HG03159 (cell line): ENCODE data around the gene MAP4K1.

Experiments
- ATAC-seq: cut with Tn5 transposase; IDR thresholded peaks from one replicate; pipeline ENCODE4 v1.9.1; 2021; ENCODE audit warnings: mild to moderate bottlenecking, moderate library complexity; ENCODE audit not compliant: unreplicated experiment

The MAP4K1 gene

DNA sequence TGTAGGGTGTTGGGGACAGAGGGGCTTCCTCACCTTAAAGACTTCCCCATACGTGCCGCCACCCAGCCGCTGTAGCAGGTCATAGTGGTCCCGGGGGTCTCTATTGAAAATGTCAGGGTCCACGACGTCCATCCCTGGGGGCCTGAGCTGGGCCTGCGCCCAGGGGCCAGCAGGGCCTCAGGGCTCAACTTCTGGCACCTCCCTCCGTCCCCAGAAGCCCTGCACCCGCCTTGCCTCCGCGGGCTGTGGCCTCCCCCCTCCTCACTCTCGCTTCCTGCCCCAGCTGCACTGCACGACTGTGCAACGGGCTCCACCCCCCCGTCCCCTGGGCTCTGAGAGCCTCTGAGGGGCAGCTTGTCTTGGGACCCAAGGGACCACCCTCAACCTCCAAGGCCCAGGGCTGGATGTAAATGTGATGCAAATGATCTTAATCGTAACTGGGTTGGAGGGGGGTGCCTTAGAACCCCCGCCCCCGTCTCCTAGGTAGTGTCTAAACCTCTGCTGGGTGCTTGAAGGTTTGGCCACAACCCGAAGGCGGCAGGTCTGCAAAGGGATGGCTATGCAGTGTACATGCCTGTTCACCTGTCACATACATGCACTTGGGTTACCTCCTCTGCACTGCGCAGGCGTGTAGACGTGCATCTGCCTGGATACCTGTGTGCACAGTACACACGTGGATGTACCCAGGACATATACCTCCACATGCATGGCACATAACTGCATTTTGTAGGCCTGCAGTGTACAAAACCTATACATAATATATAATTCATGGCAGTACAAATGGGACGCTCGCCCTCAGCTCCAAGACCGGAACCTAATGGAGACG lies at the start of gene MAP4K1:
TSS of gene MAP4K1 (minus strand) at position 190 of the 826 bp plus-strand sequence. CDS start at position 132, 58 bp downstream.
- ATAC-seq = peak; percentile 58

DNA sequence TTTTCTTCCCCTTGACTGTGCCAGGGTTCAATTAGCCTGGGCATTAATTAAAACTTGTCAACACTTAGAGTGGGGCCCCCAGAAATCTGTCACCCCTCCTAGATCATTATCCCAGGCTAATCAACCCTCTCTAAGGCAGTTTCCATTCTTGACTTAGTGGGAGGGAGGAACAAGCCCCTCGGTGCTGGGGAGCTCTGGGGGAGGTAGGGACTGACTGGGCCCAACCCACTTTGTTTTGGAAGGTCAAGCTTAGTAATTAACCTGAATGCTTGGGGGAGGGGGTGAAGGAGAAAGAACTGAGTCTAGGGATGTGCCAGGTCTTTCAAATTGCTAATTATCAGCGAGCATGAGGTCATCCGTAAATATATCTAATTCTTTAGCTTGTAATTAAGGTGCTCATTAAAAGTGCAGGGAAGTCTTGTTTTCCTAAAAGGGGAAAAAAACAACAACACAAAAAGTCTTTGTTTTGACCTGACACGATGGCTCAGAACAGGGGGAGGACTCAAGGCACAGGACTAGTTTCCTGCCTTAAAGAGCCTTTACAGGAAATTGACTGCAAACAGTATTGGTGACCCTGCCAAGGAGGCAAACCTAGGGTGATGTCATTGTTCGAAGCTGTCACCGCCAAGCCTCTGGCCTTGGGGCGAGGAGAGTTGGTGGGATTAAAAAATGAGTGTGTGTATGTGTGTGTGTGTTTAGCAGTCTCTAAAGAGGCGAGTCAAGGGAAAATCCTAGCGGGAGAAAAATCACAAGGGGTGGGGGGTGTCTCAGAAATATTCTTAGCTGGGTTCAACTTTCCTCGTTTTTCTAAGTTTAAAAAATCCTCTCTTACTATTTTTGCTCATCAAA lies 49.1 kb upstream of the MAP4K1 start:
- ATAC-seq = peak; percentile 56

DNA sequence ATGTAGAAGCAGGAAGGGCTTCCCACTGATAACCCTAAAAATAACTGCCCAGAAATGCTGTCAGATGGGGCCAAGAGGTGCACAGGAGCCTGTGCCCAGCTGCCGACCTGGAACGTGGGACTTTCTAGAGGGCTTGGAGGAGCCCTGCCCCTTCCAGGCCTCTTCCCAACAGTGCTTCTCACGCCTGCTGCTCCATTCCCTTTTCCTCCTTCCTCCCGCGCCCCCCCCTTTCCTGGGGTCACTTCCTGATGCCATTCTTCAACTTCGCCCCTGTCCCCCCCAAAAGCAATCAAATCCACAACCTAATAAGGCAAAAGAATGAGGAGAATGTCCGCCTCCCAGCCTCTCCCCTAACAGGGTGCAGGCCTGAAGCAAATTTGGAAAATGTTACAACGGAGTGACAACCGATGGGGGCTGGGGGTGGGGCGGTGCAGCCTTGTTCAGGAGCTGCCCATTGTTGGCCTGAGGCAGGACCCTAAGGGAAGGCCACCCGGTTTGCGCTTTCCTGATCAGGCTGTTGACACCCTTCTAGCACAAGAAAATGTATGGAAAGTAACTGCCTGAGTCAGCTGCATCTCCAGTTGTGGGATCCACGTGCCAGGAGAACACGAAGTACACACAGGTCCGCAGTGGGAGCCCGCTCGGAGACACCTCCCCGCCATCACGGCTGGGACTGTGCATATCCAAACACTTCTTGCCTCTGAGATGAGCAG lies 48.4 kb upstream of the MAP4K1 start:
- ATAC-seq = no peak

DNA sequence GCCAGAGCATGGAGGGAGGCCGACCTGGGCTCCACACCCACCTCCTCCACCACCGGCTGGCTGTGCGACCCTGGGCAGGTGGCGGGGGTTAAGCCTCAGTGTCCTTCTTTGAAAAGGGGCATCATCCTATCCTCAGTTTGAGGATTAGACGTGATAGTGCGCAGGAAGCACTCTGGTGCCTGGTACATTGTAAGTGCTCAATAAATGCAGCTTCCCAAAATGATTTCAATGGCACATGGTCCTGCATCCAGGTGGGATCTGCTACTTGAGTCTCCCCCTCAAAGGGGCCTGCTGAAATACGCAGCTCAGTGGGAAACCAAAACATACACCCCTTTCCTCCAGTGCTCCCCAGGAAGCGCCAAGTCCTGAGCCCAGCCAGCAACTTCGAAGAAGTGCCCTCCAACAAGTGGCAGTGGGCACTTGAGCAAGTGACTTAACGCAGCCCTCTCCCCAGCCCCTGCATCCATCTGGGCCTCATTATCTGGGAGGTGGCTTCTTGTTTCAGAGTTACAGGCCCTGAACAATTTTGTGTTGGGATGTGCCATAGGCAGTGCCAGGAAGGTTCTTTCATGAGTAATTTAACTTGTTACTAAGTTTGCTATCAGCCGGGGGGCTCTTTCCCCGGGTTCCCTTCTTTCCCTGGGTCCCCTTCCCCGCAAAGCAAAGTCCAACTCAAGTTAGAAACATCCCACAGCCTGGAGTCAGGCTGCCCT lies 47.6 kb upstream of the MAP4K1 start:
- ATAC-seq = no peak

DNA sequence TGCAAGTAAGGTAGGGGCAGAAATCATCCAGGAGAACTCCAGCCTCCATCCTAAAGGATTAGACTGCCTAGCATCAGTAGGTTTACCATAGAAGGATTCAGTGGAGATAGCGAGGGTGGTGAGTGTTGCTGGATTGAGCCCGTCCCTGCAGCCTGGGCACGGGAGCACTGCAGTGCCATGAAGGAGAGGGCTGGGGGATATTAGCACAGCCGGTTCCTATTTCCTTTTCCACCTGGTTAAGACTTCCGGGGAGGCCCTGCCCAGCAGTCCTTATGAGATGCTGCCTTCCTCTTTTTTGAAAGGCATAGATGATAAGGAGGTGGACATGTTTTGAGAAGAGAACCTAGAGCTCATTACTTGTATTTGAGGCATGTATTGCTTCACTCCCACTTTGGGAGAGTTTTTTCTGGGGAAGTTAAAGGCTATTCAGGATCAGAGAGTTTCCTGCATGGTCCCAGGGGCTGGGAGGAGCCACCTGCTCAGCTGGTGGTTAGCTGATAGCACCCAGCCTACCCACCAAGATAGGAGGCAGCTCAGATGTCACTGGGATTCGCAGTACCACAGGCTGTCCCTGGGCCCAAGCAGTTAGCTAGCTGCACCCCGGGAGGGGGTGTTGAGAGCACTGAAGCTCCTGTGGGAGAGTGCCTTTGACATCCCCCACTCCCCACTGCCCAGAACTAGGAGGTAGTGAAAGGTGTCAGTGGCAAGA lies 46.9 kb upstream of the MAP4K1 start:
- no peak for ATAC-seq

DNA sequence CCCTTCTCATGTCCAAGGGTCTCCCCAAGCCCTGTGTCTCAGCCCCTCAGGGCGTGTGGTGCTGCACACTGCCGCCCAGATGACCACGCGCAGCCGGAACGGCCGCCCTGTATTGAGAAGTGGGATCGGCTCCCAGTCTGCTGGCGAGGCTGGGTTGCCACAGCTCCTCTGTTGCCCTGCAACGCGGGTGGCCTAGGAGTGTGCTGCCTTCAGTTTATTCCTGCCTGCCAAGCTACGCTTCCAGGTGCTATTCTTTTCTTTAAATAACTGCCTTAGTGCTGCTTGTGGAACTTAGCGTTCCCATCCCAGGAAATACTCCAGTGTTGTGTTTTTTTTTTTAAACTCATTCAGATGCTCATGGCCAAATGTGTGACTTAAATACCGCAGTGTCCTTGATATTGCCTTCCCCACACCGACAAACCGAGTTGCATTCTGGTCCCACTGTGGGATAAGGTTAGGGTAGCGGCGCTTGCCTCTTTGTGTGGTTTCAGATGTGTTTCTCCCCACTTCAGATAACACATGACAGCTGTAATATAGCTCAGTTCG lies 46.3 kb upstream of the MAP4K1 start:
- ATAC-seq = no peak

DNA sequence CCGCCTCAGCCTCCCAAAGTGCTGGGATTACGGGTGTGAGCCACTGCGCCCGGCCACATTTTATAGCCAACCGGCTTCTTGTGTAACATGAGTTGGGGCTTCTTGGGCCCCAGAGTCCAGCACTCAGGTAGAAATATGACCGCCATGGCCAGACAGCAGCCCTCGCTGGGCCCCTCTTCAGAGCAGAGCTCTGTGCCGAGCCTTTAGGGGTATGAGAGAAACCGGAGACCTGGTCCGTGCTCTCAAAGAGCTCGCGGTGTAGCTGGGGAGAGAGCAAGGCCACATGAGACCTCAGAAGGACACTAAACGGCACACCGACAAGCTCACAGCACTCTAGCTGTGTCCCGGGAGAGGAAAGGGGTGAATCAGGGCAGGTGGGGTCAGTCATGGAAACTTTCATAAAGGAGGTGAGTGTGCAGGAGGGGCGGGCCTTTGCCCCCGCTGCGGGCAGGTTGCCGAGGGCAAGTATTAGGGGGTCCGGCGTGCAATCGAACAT lies 45.5 kb upstream of the MAP4K1 start:
- ATAC-seq = no peak

DNA sequence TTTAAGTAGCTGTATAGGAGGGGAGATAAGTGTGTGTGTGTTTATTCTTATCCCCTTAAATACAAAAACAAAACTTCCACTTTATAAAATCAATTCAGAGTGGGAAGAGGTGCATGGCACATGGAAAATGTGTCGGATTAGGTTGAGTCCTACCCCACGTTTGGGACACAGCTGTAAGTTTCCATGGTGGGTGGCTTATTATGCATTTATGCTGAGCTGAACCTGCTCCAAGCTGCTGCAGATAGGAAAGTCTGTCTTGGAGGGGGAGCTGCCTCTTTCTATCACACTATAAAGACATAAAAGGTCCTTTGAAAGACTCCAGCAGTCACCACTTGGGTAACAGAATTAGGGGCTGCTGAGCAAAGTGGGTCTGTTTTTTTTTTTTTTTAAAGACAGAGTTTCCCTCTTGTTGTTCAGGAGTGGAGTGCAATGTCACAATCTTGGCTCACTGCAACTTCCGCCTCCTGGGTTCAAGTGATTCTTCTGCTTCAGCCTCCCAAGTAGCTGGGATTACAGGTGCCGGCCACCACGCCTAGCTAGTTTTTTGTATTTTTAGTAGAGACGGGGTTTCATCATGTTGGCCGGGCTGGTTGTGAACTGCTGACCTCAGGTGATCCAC lies 44.9 kb upstream of the MAP4K1 start:
- no peak for ATAC-seq

DNA sequence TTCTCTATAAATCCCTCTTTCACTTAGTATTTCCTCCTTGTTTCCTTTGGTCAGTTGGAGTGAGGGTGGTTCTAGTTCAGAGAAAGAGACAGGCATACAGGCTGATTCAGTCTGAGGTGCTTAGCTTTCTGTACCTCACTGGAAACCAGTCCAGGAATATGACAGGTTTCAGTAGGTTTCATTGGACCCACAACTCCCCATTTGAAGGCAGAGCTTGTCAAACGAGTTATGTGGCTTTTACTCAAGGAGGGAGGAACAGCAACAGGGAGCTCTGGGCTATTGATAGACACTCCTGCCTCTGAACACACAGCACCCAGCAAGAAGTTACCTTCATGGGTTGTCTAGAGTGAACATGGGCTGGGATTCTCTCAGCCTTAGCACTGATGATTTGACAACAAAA lies 44.2 kb upstream of the MAP4K1 start:
- ATAC-seq = no peak

DNA sequence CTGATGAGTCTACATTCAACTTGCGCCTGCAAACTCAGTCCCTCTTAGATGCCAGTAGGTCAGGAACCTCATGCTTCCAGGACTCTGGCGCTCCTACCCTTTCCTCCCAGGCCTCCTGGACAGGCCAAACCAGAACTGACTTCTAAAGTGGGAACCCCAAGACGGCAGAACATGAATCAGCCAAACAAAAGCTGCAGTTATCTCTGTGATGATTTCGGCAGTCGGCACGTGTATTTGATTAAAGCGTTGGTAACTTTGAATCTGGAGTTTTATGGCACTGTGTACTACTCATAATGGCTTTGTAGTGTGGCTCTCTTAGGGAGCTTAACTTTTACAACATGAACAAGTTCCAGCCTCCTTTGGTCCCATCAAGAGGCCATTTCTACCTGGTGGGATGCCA lies 43.4 kb upstream of the MAP4K1 start:
- no peak for ATAC-seq

DNA sequence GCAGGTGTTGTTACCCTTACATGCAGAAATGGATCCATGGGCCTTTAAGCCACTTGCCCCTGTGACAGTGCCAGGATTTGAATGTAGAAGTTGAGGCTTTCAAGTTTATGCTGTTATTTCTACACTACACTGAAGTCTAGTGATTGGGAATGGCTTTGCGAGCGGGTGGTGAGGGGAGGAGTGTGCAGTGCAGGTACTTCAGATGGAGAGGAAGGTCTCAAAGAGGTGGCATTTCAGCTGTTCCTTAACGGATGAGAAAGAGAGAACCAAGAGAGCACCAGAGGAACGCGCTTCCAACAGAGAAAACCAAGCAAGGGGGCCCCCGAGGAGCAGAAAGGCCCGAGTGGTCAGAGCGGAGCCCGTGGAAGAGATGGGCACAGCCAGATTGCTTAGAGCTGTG lies 43.0 kb upstream of the MAP4K1 start:
- ATAC-seq = no peak

DNA sequence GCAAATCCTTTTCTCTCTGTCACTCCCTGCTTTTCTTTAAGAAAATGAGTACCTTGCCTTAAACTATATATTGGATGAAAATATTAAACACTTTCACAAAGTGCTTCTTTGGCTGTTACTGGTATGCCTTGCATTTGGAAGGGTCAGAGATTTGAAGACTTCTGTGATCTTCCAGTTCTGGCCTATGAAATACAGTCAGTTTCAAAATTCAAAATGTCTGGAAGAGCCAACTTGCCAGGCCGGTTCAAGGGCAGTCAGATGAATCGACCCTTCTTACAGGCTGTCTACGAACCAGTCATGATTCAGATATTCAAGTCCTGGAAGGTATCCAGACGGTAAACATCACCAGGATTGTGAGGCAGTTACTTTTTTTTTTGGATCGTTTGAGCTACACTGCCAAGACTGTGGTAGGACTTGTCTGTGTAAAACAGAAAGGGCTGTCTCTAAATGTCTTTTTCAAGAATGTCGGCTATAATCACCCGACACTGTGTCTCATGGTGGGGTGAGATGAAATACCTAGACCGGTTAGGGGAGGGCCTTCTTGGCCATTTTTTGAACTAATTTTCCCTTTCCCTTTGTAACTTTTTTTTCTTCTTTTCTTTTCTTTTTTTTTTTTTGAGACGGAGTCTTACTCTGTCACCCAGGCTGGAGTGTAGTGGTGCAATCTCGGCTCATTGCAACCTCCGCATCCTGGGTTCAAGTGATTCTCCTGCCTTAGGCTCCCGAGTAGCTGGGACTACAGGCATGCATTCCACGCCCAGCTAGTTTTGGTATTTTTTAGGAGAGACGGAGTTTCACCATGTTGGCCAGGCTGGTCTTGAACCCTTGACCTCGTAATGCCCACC lies 40.9 kb upstream of the MAP4K1 start:
- ATAC-seq = no peak

DNA sequence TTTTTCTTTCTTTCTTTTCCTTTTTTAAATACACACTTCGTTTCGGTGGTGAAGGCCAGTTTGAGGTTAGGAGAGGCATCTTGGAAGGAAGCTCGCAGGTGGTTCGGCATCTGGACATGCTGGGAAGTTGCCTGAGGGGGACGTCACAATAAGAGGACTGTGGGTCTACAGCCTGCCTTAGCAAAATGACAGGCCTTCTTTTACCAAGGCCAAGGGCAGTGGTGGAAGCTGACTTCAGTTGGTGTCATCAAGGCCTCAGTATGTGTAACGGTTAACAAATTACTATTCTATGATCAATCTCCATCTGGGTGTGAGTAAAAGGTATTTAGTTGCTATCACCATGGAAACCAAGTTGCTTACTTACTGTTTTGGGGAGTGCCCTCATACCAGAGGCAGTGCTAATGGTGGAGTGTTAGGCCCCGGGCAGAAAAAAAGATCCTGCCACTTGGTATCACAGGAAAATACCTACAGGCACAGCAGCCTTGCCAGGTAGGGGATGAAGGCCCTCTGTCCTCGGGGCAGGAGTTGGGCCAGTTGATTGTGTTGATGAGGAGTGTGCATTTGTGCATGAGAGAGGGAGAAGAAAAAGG lies 40.0 kb upstream of the MAP4K1 start:
- ATAC-seq = no peak

DNA sequence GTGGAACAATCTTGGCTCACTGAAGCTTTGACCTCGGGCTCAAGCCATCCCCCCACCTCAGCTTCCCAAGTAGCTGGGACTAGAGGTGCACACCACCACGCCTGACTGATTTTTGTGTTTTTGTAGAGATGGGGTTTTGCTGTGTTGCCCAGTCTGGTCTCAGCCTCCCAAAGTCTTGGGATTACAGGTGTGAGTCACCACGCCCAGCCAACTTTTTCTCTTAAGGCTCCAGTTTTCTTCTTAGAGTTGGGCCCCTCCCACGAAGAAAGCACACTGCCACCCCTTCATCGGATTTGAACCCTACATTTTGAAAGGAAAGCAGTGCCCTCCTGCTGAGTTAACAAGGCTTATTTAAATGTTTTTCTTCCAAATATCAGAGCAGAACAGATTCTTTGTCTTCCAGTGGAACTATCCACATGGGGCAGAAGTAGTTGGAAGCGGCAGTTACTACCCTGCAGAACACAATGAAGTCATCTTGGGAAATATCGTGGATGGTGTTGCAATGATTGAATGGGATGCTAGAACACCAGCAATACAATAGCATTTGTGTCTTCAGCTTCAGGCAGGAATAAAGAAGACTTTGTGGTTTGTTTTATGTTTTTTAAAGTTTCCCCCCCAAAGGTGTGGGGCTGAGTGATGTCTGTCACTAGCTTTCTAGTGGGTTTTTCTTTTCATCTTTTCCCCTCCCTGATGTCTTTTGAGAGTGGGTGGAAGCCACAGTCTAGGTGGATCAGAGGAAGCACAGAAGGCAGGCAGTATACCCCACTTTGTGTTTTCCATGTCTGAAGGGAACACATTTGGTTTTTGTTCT lies 38.6 kb upstream of the MAP4K1 start:
- ATAC-seq = no peak

DNA sequence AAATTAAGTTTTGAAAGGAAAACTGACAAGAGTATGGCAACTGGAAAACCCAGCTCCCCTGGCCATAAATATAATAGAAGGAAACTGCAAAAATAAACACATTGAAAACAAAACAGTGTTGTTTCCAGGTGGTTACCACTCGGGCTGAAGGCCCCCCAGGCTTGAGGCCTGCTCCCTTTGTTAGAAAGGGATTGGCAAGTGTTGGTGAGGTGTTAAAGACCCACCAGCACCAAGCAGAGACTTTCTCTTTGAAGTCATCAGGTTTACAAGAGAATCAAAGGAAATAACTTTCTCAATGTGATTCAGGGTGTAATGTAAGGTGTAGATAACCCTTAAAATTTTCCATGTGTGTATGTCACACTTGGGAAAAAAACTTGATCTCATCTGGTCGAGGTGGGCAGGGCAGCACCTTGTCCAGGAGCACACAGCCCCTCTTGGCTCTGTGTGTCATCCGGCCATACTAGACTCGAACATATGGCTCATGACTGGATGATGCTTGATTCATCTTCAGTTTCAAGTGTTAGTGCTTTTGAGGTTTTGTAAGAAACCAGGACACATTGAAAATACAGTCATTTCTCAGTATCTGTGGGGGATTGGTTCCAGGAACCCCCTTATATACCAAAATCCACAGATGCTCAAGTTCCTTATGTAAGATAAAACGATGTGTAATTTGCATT lies 37.5 kb upstream of the MAP4K1 start:
- ATAC-seq = no peak

DNA sequence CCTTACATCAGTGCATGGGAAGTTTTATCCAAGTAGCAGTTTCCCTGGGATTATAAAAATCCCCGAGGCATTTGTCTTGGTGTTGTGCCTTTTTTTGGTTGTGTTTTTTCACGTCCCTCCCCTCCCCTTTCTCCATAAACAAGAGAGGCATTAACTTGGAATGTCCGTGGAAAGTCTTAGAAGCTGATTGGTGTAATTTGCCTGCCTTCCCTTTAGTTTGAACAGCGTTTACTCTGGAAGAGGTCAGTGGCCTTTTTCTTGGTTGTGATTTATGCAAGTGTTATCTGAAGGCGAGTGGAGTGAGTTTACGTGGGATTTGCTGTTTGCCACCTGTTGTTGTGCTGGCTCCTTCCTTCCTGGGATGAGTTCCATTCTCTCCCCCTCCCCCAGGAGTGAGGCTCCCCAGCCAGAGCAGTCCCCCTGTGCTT lies 36.9 kb upstream of the MAP4K1 start:
- no peak for ATAC-seq
